Measurements from ENCODE around the gene NBR1.
A peak's percentile ranks its signal among the peaks of the same experiment; 100 is the strongest.
"Not testable (repeated sequence)": the region's sequence is repeated elsewhere in the genome, so short reads cannot be mapped to it uniquely, and the experiment has no call there.

NBR1 gene, protein sequence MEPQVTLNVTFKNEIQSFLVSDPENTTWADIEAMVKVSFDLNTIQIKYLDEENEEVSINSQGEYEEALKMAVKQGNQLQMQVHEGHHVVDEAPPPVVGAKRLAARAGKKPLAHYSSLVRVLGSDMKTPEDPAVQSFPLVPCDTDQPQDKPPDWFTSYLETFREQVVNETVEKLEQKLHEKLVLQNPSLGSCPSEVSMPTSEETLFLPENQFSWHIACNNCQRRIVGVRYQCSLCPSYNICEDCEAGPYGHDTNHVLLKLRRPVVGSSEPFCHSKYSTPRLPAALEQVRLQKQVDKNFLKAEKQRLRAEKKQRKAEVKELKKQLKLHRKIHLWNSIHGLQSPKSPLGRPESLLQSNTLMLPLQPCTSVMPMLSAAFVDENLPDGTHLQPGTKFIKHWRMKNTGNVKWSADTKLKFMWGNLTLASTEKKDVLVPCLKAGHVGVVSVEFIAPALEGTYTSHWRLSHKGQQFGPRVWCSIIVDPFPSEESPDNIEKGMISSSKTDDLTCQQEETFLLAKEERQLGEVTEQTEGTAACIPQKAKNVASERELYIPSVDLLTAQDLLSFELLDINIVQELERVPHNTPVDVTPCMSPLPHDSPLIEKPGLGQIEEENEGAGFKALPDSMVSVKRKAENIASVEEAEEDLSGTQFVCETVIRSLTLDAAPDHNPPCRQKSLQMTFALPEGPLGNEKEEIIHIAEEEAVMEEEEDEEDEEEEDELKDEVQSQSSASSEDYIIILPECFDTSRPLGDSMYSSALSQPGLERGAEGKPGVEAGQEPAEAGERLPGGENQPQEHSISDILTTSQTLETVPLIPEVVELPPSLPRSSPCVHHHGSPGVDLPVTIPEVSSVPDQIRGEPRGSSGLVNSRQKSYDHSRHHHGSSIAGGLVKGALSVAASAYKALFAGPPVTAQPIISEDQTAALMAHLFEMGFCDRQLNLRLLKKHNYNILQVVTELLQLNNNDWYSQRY

DNA sequence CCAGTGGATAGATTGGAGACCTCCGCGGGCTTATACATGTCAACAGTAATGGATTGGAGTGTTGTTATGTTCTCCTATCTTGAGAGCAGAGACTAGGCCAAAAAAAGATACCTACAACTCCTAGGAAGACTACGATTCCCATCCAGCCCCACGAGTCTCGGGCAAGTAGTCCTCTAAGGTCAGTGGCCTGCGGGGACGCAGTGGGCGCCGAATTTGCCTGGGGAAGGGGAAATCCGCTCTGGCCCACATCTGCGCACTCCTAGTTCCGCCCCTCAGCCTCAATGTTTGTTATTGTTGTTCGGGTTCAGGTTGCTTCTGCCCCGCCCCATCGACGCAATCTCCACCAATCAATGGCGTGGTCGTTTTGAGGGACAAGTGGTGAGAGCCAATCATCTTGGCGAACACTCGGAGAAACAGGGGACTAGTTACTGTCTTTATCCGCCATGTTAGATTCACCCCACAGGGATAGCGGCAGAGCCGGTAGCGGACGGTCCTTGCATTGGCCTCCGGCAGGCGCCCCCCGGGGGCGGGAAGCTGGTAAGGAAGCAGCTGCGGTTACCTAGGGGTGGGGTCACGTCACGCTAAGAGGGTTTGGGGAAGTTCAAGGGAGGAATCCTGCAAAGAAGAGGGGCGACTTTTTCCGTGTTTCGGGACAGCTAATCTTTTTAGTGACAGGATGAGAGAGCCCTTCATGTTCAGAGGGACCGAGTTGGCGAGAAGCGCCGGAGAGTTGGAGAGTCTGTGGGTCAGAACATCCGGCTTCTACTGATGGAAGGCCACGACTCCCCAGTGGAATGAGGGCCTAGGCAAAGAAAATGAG is at the start of gene NBR1:
TSS of gene NBR1 (plus strand) at position 449 of the 820 bp plus-strand sequence. CDS start 4,586 bp downstream, outside the sequence.
- peak; percentile 90 for DNase-seq (ENCODE audit: low read depth)

DNA sequence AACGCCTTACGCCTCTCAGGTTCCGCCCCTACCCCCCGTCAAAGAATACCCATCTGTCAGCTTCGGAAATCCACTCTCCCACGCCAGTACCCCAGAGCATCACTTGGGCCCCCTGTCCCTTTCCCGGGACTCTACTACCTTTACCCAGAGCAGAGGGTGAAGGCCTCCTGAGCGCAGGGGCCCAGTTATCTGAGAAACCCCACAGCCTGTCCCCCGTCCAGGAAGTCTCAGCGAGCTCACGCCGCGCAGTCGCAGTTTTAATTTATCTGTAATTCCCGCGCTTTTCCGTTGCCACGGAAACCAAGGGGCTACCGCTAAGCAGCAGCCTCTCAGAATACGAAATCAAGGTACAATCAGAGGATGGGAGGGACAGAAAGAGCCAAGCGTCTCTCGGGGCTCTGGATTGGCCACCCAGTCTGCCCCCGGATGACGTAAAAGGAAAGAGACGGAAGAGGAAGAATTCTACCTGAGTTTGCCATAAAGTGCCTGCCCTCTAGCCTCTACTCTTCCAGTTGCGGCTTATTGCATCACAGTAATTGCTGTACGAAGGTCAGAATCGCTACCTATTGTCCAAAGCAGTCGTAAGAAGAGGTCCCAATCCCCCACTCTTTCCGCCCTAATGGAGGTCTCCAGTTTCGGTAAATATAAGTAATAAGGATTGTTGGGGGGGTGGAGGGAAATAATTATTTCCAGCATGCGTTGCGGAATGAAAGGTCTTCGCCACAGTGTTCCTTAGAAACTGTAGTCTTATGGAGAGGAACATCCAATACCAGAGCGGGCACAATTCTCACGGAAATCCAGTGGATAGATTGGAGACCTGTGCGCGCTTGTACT is 45.7 kb upstream of the NBR1 start, which contains the start of gene BRCA1:
TSS of gene BRCA1 (minus strand) at position 232 of the 834 bp plus-strand sequence. CDS start 1,268 bp downstream, outside the sequence.
- peak; percentile 90 for DNase-seq (ENCODE audit: low read depth)

DNA sequence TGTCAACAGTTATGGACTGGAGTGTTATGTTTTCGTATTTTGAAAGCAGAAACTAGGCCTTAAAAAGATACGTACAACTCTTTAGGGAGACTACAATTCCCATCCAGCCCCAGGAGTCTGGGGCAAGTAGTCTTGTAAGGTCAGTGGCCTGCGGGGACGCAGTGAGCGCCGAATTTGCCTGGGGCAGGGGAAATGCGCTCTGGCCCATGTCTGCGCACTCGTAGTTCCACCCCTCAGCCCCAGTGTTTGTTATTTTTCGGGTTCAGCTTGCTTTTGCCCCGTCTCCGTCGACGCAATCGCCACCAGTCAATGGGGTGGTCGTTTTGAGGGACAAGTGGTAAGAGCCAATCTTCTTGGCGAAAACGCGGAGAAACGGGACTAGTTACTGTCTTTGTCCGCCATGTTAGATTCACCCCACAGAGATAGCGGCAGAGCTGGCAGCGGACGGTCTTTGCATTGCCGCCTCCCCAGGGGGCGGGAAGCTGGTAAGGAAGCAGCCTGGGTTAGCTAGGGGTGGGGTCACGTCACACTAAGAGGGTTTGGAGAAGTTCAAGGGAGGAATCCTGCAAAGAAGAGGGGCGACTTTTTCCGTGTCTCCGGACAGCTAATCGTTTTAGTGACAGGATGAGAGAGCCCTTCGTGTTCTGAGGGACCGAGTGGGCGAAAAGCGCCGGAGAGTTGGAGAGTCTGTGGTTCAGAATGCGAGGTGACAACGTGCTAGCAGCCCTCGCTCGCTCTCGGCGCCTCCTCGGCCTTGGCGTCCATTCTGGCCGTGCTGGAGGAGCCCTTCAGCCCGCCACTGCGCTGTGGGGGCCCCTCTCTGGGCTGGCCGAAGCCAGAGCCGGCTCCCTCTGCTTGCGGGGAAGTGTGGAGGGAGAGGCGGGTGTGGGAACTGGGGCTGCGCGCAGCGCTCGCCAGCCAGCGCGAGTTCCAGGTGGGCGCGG is 44.8 kb upstream of the NBR1 start:
- DNase-seq (ENCODE audit: low read depth), result no peak

DNA sequence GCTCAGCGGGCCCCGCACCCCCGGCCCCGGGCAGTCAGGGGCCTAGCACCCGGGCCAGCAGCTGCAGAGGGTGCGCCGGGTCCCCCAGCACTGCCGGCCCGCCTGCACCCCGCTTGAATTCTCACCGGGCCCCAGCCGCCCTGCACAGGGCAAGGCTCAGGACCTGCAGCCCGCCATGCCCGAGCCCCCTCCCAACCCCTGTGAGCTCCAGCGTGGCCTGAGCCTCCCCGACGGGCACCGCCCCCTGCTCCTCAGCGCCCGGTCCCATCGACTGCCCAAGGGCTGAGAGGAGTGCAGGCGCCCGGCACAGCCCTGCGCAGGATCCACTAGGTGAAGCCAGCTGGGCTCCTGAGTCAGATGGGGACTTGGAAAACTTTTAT is 44.1 kb upstream of the NBR1 start:
- no peak for DNase-seq (ENCODE audit: low read depth)

DNA sequence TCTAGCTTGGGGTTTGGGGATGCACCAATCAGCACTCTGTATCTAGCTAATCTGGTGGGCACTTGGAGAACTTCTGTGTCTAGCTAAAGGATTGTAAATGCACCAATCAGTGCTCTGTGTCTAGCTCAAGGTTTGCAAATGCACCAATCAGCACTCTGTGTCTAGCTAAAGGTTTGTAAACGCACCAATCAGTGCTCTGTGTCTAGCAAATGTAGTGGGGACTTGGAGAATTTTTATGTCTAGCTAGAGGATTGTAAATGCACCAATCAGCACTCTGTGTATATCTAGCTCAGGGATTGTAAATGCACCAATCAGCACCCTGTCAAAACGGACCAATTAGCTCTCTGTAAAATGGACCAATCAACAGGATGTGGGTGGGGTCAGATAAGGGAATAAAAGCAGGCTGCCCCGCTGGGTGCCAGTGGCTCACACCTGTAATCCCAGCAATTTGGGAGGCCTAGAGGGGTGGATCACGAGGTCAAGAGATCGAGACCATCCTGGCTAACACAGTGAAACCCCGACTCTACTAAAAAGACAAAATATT is 43.6 kb upstream of the NBR1 start:
- DNase-seq (ENCODE audit: low read depth), result not testable (repeated sequence)

DNA sequence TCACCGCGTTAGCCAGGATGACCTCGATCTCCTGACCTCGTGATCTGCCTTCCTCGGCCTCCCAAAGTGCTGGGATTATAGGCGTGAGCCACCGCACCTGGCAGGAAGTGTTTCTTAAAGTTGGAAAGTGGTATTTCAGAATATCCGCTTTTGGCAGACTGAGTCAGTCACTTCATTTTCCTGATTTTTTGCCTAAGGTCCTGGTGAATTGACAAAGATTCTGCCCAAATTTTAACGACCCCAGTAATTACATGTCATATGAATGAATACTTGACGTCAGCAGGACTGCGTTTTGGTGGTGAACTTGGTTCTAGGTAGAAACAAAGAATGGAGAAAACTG is 41.4 kb upstream of the NBR1 start:
- DNase-seq (ENCODE audit: low read depth), result no peak

DNA sequence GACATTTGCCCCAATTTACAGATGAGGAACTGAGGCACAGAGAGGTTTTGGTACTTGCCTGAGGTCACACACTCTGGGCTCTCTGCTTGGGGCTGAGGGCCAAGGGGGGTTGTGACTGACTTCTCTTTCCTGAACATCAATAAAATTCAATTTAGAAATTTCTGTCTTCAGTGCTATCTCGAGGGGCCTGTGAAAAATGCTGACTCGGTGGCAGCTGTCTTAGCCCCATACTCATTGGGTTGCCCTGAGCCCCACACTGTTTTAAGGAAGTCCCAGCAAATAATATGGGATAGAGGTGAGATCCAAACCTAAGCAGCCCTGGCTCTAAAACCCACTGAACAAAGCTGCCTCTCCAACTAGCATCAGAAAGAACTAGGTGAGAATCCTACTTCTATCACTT is 38.9 kb upstream of the NBR1 start:
- no peak for DNase-seq (ENCODE audit: low read depth)

DNA sequence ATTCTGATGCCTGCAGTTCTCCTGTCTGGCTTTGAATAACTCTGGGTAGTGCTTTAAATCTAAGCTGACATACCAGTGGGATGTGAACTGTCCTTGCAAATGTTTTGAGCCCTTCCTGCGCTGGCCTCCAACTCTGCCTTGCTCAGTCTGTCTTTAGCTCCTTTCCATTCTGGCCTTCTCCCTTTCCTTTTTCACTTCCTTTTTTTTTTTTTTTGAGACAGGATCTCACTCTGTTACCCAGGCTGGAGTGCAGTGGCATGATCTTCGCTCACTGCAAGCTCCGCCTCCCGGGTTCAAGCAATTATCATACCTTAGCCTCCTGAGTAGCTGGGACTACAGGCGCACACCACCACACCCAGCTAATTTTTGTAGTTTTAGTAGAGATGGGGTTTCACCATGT is 37.6 kb upstream of the NBR1 start:
- DNase-seq (ENCODE audit: low read depth), result not testable (repeated sequence)

DNA sequence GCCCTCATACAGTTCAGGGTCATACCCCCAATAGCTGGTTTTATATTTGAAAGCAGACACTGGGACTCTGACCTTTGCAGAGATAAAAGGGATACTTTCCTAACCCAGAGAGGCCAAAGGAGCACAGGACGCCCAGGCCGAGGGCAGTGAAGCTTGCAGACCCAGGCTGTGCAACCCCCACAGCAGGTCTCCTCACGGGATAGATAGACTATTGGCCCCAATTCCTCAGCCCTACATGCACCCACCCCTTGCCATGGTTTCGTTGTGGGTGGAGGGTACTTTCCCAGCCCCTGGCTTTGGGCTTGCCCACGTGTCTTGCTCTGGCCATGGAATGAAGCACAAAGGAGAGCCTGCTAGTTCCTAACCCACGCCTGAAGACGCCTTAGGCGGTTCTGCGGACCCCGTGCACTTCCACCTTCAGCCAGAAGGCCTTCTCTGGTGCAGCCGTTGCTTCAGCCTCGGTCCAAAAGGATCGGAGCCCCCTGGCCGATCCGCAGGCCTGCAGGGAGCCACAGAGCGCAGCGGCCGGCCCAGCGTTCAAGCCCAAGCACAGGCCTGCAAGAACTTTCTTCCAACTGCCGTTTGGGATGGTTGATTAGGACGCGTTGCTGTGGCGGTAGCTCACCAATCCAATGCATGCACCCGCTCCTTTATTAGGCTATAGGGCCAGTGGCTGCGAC is 36.1 kb upstream of the NBR1 start:
- no peak for DNase-seq (ENCODE audit: low read depth)

DNA sequence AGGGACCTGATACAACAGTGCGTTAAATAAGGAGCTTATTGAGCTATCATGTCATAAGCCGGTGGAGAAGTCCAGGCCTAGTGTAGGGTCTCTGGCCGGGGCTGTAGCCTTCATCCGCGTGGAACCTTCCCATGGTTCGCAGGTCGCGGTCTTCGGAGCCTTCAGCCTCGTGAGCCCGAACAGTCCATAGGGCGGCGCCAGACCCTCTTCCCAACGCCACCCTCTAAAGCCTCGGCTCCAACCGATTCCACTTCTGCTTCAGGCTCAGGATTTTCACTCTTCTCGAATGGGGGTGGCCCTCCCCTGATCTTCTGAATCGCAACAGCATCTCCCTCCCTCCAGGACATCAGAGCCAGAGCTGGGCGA is 35.6 kb upstream of the NBR1 start:
- DNase-seq (ENCODE audit: low read depth), result no peak

DNA sequence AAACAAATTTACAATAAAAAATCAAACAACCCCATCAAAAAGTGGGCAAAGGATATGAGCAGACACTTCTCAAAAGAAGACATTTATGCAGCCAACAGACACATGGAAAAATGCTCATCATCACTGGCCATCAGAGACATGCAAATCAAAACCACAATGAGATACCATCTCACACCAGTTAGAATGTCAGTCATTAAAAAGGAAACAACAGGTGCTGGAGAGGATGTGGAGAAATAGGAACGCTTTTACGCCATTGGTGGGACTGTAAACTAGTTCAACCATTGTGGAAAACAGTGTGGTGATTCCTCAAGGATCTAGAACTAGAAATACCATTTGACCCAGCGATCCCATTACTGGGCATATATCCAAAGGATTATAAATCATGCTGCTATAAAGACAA is 34.4 kb upstream of the NBR1 start:
- DNase-seq (ENCODE audit: low read depth), result not testable (repeated sequence)

DNA sequence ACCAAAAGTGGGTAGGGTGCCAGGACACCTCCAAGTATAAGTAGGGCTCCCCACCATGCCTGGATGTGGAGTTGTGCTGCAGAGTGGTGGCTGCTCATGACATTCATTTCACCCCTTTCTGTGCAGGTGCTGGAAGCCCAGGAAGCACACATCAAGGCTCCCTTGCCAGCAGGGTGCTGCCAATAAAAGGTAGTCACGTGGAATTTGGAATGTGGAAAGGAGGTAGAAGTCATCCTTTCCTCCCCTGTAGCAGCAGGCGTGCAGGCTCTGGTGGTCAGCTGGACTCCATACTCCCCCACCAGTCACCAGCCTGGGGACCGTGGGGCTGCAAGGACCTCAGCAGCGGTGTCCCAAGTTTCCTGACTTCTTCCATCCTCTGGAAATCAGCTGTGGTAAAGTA is 32.5 kb upstream of the NBR1 start:
- not testable (repeated sequence) for DNase-seq (ENCODE audit: low read depth)

DNA sequence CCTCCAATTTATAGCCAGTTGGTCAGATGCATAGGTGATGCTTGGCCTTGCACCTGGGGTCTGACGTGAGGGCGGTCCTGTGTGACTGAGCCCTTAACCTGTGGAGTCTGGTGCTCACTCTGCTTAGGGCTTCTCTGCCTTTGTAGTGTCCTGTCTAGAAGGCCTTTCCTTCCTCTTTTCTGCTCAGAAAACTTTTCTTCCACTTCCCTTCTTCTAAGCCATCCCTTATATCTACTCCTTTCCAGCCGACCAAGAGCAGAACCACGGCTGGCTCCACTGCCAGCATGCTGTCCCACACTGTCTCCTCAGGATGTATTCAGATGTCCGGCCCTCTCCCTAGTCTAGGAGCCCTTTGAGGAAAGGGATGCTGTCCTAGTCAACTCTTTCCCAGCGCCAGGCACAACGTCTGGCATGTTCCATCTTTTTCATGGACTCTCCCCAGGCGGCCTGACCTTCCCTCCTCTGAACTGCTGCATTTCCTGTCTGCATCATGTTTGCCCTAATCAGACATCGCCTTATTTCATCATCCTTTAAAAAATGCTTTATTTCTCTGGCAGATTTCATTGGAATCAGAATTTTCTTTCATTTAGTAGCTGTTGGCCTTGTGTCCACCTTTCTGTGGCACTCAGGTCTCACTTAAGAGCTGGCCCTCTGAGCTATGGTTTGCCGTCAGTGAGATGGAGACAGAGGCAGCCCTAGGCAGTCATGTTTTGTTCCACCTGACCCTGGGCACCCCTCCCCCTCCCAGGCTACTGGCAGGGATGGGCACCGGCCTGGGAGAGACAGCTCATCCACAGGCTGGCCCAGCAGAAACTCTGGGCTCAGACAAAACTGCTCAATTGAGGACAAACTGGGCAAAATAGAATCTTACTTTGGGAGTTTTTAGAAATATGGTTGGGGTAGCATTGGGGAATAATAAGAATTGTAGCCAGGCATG is 30.4 kb upstream of the NBR1 start:
- no peak for DNase-seq (ENCODE audit: low read depth)

DNA sequence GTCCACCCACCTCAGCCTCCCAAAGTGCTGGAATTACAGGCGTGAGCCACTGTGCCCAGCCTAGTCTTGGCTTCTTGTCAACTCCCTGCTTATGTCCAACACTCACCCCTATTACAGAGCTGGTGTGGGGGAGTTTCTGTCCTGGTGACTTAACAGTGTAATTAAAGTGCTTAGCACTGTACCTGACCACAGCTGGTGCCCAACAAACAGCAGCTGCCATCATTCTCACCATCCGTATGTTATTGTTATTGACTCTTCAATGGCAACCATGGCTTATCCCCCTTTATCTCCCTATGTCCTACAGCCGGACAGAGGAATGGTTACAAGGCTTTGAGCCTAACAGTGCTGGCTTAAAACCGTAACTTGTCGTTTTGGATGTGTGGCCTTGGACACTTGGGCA is 28.9 kb upstream of the NBR1 start:
- DNase-seq (ENCODE audit: low read depth), result no peak

DNA sequence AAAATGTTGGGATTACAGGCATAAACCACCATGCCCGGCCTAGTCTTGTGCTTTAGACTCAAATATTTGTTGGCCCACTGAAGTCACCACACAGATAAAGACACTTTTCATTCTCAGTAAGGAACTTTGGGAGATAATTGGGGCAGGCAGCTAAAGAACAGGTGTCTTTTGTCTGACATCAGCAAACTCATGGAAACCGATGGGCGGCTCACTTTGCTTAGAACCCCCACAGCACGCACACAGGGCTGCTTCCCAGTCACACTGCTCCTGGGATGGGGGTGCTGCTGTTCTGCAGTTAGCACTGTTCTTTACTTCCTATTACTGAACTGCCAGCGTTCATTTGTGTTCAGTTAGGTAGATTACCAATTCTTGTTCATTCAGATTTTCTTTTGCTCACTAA is 27.8 kb upstream of the NBR1 start:
- DNase-seq (ENCODE audit: low read depth), result no peak

DNA sequence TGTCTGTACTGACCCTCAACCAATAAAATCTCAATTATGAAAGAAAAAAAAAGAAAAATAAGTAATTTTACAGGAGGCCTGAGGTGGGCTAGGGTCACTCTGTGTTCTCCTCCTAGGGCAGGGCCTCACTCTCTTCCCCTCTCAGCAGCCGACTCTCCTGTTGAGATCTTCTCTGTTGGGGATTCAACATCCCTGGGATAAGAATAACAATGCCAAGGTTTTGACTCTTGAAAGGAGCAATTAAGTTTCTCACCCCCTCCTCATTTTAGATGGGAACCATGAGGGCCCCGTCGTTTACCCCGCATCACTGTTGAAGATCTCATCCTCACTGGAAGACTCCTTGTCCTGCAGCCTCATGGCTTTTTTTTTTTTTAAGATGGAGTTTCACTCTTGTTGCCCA is 24.4 kb upstream of the NBR1 start:
- no peak for DNase-seq (ENCODE audit: low read depth)

DNA sequence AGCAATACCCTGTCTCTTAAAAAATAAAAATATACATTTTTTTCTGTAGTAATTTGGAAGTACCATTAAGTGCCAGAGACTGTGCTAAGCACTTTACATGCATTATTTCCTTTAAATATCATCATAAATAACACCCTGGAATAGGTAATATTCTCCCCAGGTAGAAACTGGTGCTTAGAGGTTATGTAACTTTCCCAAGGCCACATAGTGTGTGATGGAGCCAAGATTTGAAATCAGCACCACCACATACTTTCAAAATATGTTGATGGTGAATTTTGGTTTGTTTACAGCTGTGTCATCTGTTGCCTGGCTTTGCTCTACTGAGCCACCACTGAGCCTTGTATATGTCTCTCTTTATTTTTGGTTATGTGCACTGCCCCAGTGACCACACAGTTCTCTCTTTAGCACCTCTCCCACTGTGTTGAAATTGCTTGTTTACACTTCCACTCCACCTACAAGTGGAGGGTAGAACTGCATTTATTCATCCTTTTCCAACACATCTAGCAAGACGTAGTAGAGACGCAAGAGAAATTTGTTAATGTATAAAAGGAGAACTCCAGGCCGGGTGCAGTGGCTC is 19.0 kb upstream of the NBR1 start:
- DNase-seq (ENCODE audit: low read depth), result no peak
